ENCODE data around the gene SAP30L.

SAP30L gene

DNA sequence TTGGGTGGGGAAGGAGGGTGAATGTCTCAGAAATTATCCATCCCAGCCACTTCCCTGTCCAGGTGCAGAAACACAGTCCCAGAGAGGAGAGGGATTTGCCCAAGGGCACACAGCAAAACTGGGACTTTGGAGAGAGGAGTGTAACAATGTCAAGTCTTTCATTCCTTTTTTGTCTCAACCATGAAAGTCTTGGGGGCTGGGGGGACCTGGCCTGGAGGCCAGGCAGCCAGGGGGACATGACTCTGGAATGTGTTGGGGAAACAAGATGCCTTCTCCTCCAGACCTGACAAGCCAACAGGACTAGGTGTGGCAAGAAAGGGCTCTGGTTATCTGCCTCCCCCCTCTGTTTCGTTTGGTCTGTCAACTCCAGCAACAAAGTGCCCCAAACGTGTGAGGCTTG, 46.1 kb downstream of the SAP30L start:
- TF ChIP-seq, protein P1, sequence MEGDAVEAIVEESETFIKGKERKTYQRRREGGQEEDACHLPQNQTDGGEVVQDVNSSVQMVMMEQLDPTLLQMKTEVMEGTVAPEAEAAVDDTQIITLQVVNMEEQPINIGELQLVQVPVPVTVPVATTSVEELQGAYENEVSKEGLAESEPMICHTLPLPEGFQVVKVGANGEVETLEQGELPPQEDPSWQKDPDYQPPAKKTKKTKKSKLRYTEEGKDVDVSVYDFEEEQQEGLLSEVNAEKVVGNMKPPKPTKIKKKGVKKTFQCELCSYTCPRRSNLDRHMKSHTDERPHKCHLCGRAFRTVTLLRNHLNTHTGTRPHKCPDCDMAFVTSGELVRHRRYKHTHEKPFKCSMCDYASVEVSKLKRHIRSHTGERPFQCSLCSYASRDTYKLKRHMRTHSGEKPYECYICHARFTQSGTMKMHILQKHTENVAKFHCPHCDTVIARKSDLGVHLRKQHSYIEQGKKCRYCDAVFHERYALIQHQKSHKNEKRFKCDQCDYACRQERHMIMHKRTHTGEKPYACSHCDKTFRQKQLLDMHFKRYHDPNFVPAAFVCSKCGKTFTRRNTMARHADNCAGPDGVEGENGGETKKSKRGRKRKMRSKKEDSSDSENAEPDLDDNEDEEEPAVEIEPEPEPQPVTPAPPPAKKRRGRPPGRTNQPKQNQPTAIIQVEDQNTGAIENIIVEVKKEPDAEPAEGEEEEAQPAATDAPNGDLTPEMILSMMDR (IDR thresholded peaks at IDR 0.05; ENCODE audit: insufficient read depth, low read length, poor library complexity, severe bottlenecking), result no peak
- DNase-seq (ENCODE audit: extremely low read depth, insufficient read length), result no peak
- Histone ChIP-seq H3K36me3 (ENCODE audit: control insufficient read depth, insufficient read depth, low read length) (no peaks in the 10 kb centered on the region), H3K4me3 (replicated peaks; ENCODE audit: low read depth, low read length) (no peak overlapping the region), H3K27me3 (replicated peaks; ENCODE audit: control insufficient read depth, insufficient read depth, low read length) (no peaks in the 10 kb centered on the region)

DNA sequence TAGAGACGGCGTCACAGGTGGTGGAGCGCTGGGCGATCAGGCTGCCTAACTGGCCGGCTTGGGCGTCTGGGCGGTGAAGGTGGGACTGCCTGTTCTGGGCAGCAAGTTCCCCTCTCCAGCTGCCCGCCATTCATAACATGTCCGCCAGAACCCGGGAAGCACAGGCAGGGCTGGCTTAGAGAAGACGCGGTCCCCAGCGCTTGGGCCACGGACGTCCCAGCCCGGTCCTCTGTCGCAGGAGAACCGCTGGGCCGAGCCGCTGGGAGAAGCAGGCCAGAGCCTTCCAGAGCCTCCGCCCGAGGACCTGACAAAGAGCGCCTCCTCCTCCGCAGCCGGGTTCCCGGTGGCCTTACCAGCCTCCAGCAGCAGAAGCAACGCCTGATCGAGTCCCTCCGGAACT, 47.5 kb downstream of the SAP30L start:
- no peak for DNase-seq (ENCODE audit: extremely low read depth, insufficient read length)
- H3K27me3 ChIP-seq (replicated peaks; ENCODE audit: control insufficient read depth, insufficient read depth, low read length), result no peaks in the 10 kb centered on the region
- TF ChIP-seq, protein P1 (IDR thresholded peaks at IDR 0.05; ENCODE audit: insufficient read depth, low read length, poor library complexity, severe bottlenecking), result no peak
- H3K4me3 ChIP-seq (replicated peaks; ENCODE audit: low read depth, low read length), result no peak overlapping the region
- no peaks in the 10 kb centered on the region for H3K36me3 ChIP-seq (ENCODE audit: control insufficient read depth, insufficient read depth, low read length)

DNA sequence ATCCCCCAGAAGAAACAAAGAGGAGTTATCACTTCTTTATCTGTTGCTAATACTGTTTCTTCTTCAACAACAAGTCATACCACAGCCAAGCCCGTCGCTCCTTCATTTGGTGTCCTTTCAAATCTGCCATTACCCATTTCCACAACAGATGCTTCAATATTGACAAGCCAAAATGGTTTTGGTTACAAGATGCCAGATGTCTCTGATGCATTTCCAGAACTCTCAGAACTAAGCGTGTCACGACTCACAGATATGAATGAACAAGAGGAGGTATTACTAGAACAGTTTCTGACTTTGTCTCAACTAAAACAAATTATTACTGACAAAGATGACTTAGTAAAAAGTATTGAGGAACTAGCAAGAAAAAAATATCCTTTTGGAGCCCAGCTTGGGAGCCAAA, 48.2 kb downstream of the SAP30L start:
- no peak overlapping the region for H3K4me3 ChIP-seq (replicated peaks; ENCODE audit: low read depth, low read length)
- no peaks in the 10 kb centered on the region for H3K27me3 ChIP-seq (replicated peaks; ENCODE audit: control insufficient read depth, insufficient read depth, low read length)
- TF ChIP-seq, protein P1 (IDR thresholded peaks at IDR 0.05; ENCODE audit: insufficient read depth, low read length, poor library complexity, severe bottlenecking), result no peak
- DNase-seq (ENCODE audit: extremely low read depth, insufficient read length), result no peak
- H3K36me3 ChIP-seq (ENCODE audit: control insufficient read depth, insufficient read depth, low read length), result no peaks in the 10 kb centered on the region

DNA sequence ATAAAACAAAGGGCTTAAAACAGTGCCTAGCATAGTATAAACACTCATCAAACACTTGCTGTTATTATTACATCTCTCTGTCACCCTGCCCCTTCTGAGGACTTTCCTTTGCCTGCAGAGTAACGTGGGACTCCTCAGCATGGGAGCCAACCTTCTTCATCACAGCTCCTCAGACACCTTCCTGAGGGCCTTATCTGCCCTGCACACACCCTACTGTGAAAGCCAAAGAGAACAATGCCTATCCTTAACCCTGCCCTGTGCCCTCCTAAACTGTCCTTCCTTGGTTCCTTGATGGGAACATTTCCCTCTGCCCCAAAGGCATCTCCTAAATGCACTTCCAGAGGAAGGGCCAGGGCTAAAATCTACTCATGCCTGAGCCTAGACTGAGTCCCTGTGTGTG, 52.8 kb downstream of the SAP30L start:
- no peaks in the 10 kb centered on the region for H3K36me3 ChIP-seq (ENCODE audit: control insufficient read depth, insufficient read depth, low read length)
- H3K4me3 ChIP-seq (replicated peaks; ENCODE audit: low read depth, low read length), result no peak overlapping the region
- H3K27me3 ChIP-seq (replicated peaks; ENCODE audit: control insufficient read depth, insufficient read depth, low read length), result no peaks in the 10 kb centered on the region
- TF ChIP-seq, protein P1 (IDR thresholded peaks at IDR 0.05; ENCODE audit: insufficient read depth, low read length, poor library complexity, severe bottlenecking), result no peak
- DNase-seq (ENCODE audit: extremely low read depth, insufficient read length), result no peak

DNA sequence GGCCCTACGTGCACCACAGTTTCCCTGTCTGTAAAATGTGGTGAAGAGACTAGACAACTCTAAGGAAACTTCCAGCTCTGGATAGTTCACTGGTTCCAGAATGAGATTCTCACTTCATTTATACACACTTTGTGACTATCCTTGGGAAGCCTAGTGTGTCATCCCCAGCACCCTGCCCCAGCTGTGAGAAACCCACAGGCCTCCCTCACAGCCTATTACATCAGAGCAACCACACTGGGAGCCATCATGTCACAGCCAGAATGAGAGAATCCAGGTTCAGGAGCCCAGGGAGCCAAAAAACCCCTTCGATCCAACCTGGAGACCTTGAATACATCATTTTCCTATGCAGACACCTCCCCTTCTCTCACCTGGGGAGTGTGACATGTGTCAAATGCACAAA, 53.2 kb downstream of the SAP30L start:
- Histone ChIP-seq H3K27me3 (replicated peaks; ENCODE audit: control insufficient read depth, insufficient read depth, low read length) (no peaks in the 10 kb centered on the region), H3K4me3 (replicated peaks; ENCODE audit: low read depth, low read length) (no peak overlapping the region), H3K36me3 (ENCODE audit: control insufficient read depth, insufficient read depth, low read length) (no peaks in the 10 kb centered on the region)
- DNase-seq (ENCODE audit: extremely low read depth, insufficient read length), result no peak
- TF ChIP-seq, protein P1 (IDR thresholded peaks at IDR 0.05; ENCODE audit: insufficient read depth, low read length, poor library complexity, severe bottlenecking), result no peak

DNA sequence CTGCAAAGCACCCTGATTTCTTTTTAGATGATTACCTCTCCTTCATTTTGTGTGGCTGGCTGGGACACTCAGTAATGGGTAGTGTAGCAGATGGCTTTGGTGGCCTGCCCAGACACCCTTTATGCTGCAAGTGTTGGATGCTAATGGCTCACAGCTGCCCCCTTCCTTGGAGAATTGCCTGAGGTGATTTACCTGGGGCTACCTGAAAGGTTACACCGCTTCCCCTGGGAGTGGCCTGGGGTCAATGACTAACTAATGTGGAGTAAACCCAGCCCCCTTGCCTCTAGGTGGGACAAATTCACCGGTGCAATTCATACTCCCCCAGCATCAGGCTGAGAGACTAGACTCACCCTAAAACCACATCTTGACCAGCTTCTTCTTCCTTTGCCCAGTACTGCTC, 55.8 kb downstream of the SAP30L start:
- no peaks in the 10 kb centered on the region for H3K27me3 ChIP-seq (replicated peaks; ENCODE audit: control insufficient read depth, insufficient read depth, low read length)
- DNase-seq (ENCODE audit: extremely low read depth, insufficient read length), result no peak
- H3K4me3 ChIP-seq (replicated peaks; ENCODE audit: low read depth, low read length), result no peak overlapping the region
- TF ChIP-seq, protein P1 (IDR thresholded peaks at IDR 0.05; ENCODE audit: insufficient read depth, low read length, poor library complexity, severe bottlenecking), result no peak
- no peaks in the 10 kb centered on the region for H3K36me3 ChIP-seq (ENCODE audit: control insufficient read depth, insufficient read depth, low read length)

All from GM06990 (cell line).